HEK293 (cell line): Measurements from ENCODE around the gene MYL10.

ENCODE experiments used
- CTCF ChIP-seq: fragments of 450-650 bp; formaldehyde crosslinking; IDR thresholded peaks from 2 replicates; pipeline ENCODE4 v1.5.1; 2016; ENCODE audit warnings: missing biosample characterization, missing genetic modification characterization
- GLIS1 ChIP-seq: fragments of 450-650 bp; formaldehyde crosslinking; IDR thresholded peaks from 2 replicates; pipeline ENCODE4 v1.5.1; 2016; ENCODE audit warnings: missing biosample characterization, missing genetic modification characterization
- KLF1 ChIP-seq: fragments of 450-650 bp; formaldehyde crosslinking; IDR thresholded peaks from 2 replicates; pipeline ENCODE4 v1.5.1; 2016; ENCODE audit warnings: missing biosample characterization, missing genetic modification characterization
- KLF10 ChIP-seq: fragments of 450-650 bp; IDR thresholded peaks from 2 replicates; pipeline ENCODE4 v1.5.1; 2018; ENCODE audit warnings: missing biosample characterization, mild to moderate bottlenecking, missing genetic modification characterization
- KLF7 ChIP-seq: fragments of 450-650 bp; formaldehyde crosslinking; IDR thresholded peaks from 2 replicates; pipeline ENCODE4 v1.5.1; 2016; ENCODE audit warnings: missing biosample characterization, missing genetic modification characterization, borderline replicate concordance
- SP3 ChIP-seq: fragments of 450-650 bp; formaldehyde crosslinking; IDR thresholded peaks from 2 replicates; pipeline ENCODE4 v1.5.1; 2016; ENCODE audit warnings: missing biosample characterization, missing genetic modification characterization
- ZBTB20 ChIP-seq: fragments of 450-650 bp; formaldehyde crosslinking; IDR thresholded peaks from 2 replicates; pipeline ENCODE4 v1.5.1; 2016; ENCODE audit warnings: missing biosample characterization, missing genetic modification characterization
- ZFP69B ChIP-seq: fragments of 450-650 bp; formaldehyde crosslinking; IDR thresholded peaks from 2 replicates; pipeline ENCODE4 v1.5.1; 2016; ENCODE audit warnings: missing biosample characterization, missing genetic modification characterization
- ZIC2 ChIP-seq: fragments of 450-650 bp; formaldehyde crosslinking; IDR thresholded peaks from 2 replicates; pipeline ENCODE4 v1.5.1; 2016; ENCODE audit warnings: missing biosample characterization, missing genetic modification characterization
- ZNF10 ChIP-seq: fragments of 450-650 bp; formaldehyde crosslinking; IDR thresholded peaks from 2 replicates; pipeline ENCODE4 v1.5.1; 2017; ENCODE audit warnings: missing biosample characterization, missing genetic modification characterization
- ZNF112 ChIP-seq: fragments of 450-650 bp; formaldehyde crosslinking; IDR thresholded peaks from 2 replicates; pipeline ENCODE4 v1.5.0; 2017; ENCODE audit warnings: missing biosample characterization, missing genetic modification characterization
- ZNF2 ChIP-seq: fragments of 450-650 bp; formaldehyde crosslinking; IDR thresholded peaks from 2 replicates; pipeline ENCODE4 v1.5.1; 2016; ENCODE audit warnings: missing biosample characterization, missing genetic modification characterization
- ZNF311 ChIP-seq: fragments of 450-650 bp; formaldehyde crosslinking; IDR thresholded peaks from 2 replicates; pipeline ENCODE4 v1.5.1; 2017; ENCODE audit warnings: missing biosample characterization, missing genetic modification characterization, borderline replicate concordance
- ZNF354C ChIP-seq: fragments of 450-650 bp; formaldehyde crosslinking; IDR thresholded peaks from 2 replicates; pipeline ENCODE4 v1.5.1; 2016; ENCODE audit warnings: missing biosample characterization, missing genetic modification characterization, low read depth, borderline replicate concordance
- ZNF391 ChIP-seq: fragments of 450-650 bp; formaldehyde crosslinking; IDR thresholded peaks from 2 replicates; pipeline ENCODE4 v1.5.1; 2016; ENCODE audit warnings: low read depth, missing biosample characterization, missing genetic modification characterization, borderline replicate concordance
- ZNF510 ChIP-seq: fragments of 450-650 bp; formaldehyde crosslinking; IDR thresholded peaks from 2 replicates; pipeline ENCODE4 v1.5.1; 2018; ENCODE audit warnings: mild to moderate bottlenecking, missing genetic modification characterization, missing biosample characterization; ENCODE audit not compliant: insufficient replicate concordance
- ZNF521 ChIP-seq: fragments of 450-650 bp; formaldehyde crosslinking; IDR thresholded peaks from 2 replicates; pipeline ENCODE4 v1.5.1; 2017; ENCODE audit warnings: missing biosample characterization, mild to moderate bottlenecking, missing genetic modification characterization
- ZNF561 ChIP-seq: fragments of 450-650 bp; IDR thresholded peaks from 2 replicates; pipeline ENCODE4 v1.5.1; 2018; ENCODE audit warnings: missing biosample characterization, missing genetic modification characterization, borderline replicate concordance
- ZNF571 ChIP-seq: fragments of 450-650 bp; formaldehyde crosslinking; IDR thresholded peaks from 2 replicates; pipeline ENCODE4 v1.5.0; 2017; ENCODE audit warnings: missing biosample characterization, missing genetic modification characterization
- ZNF626 ChIP-seq: fragments of 450-650 bp; sonication (Bioruptor Pico); formaldehyde crosslinking; IDR thresholded peaks from 2 replicates; pipeline ENCODE4 v1.5.1; 2018; ENCODE audit warnings: missing biosample characterization, missing genetic modification characterization, inconsistent platforms
- ZNF768 ChIP-seq: fragments of 450-650 bp; formaldehyde crosslinking; IDR thresholded peaks from 2 replicates; pipeline ENCODE4 v1.5.1; 2018; ENCODE audit warnings: missing biosample characterization, mild to moderate bottlenecking, missing genetic modification characterization
- ZSCAN5A ChIP-seq: fragments of 450-650 bp; formaldehyde crosslinking; IDR thresholded peaks from 2 replicates; pipeline ENCODE4 v1.5.1; 2016; ENCODE audit warnings: missing biosample characterization, missing genetic modification characterization
- TF ChIP-seq, protein P1 (sequence below): fragments of 450-650 bp; formaldehyde crosslinking; IDR thresholded peaks from 2 replicates; pipeline ENCODE4 v1.5.1; 2016; ENCODE audit warnings: missing biosample characterization, missing genetic modification characterization, low read depth
- TF ChIP-seq, protein P2 (sequence below): fragments of 450-650 bp; formaldehyde crosslinking; IDR thresholded peaks from 2 replicates; pipeline ENCODE4 v1.5.1; 2016; ENCODE audit warnings: missing biosample characterization, missing genetic modification characterization
- TF ChIP-seq, protein P3 (sequence below): fragments of 450-650 bp; formaldehyde crosslinking; IDR thresholded peaks from 2 replicates; pipeline ENCODE4 v1.5.1; 2016; ENCODE audit warnings: missing biosample characterization, missing genetic modification characterization

MYL10 gene

GRCh38 chr7:101602484-101603241 lies 26.4 kb downstream of the MYL10 start (continued):
- TF ChIP-seq, protein P1, sequence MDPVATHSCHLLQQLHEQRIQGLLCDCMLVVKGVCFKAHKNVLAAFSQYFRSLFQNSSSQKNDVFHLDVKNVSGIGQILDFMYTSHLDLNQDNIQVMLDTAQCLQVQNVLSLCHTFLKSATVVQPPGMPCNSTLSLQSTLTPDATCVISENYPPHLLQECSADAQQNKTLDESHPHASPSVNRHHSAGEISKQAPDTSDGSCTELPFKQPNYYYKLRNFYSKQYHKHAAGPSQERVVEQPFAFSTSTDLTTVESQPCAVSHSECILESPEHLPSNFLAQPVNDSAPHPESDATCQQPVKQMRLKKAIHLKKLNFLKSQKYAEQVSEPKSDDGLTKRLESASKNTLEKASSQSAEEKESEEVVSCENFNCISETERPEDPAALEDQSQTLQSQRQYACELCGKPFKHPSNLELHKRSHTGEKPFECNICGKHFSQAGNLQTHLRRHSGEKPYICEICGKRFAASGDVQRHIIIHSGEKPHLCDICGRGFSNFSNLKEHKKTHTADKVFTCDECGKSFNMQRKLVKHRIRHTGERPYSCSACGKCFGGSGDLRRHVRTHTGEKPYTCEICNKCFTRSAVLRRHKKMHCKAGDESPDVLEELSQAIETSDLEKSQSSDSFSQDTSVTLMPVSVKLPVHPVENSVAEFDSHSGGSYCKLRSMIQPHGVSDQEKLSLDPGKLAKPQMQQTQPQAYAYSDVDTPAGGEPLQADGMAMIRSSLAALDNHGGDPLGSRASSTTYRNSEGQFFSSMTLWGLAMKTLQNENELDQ (tag by site-specific recombination): no peak
- TF ChIP-seq ZNF510 (tag by site-specific recombination) (no peak), ZSCAN5A (tag by site-specific recombination) (no peak), ZNF10 (peak; percentile 45; the same call in 1 of the 2 replicates), ZNF2 (no peak), KLF1 (tag by site-specific recombination) (peak; percentile 10; the same call in 1 of the 2 replicates), KLF7 (tag by site-specific recombination) (no peak; the same call in 1 of the 2 replicates), ZNF391 (no peak), ZNF311 (no peak), KLF10 (no peak), ZIC2 (tag by site-specific recombination) (no peak), ZBTB20 (tag by site-specific recombination) (no peak), GLIS1 (no peak), ZNF112 (no peak), ZNF571 (tag by site-specific recombination) (no peak), SP3 (tag by site-specific recombination) (peak; percentile 33; the same call in 1 of the 2 replicates), ZNF521 (tag by site-specific recombination) (no peak), ZNF561 (no peak), CTCF (peak; percentile 68; the same call in 1 of the 2 replicates), ZNF768 (peak; percentile 36; the same call in 1 of the 2 replicates), ZNF626 (no peak), ZNF354C (no peak), ZFP69B (tag by site-specific recombination) (no peak)
- TF ChIP-seq, protein P2, sequence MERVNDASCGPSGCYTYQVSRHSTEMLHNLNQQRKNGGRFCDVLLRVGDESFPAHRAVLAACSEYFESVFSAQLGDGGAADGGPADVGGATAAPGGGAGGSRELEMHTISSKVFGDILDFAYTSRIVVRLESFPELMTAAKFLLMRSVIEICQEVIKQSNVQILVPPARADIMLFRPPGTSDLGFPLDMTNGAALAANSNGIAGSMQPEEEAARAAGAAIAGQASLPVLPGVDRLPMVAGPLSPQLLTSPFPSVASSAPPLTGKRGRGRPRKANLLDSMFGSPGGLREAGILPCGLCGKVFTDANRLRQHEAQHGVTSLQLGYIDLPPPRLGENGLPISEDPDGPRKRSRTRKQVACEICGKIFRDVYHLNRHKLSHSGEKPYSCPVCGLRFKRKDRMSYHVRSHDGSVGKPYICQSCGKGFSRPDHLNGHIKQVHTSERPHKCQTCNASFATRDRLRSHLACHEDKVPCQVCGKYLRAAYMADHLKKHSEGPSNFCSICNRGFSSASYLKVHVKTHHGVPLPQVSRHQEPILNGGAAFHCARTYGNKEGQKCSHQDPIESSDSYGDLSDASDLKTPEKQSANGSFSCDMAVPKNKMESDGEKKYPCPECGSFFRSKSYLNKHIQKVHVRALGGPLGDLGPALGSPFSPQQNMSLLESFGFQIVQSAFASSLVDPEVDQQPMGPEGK (tag by site-specific recombination): 0 out of 2 replicates have a peak, but pooled peaks have one; percentile 24
- TF ChIP-seq, protein P3, sequence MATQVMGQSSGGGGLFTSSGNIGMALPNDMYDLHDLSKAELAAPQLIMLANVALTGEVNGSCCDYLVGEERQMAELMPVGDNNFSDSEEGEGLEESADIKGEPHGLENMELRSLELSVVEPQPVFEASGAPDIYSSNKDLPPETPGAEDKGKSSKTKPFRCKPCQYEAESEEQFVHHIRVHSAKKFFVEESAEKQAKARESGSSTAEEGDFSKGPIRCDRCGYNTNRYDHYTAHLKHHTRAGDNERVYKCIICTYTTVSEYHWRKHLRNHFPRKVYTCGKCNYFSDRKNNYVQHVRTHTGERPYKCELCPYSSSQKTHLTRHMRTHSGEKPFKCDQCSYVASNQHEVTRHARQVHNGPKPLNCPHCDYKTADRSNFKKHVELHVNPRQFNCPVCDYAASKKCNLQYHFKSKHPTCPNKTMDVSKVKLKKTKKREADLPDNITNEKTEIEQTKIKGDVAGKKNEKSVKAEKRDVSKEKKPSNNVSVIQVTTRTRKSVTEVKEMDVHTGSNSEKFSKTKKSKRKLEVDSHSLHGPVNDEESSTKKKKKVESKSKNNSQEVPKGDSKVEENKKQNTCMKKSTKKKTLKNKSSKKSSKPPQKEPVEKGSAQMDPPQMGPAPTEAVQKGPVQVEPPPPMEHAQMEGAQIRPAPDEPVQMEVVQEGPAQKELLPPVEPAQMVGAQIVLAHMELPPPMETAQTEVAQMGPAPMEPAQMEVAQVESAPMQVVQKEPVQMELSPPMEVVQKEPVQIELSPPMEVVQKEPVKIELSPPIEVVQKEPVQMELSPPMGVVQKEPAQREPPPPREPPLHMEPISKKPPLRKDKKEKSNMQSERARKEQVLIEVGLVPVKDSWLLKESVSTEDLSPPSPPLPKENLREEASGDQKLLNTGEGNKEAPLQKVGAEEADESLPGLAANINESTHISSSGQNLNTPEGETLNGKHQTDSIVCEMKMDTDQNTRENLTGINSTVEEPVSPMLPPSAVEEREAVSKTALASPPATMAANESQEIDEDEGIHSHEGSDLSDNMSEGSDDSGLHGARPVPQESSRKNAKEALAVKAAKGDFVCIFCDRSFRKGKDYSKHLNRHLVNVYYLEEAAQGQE (tag by site-specific recombination): no peak
